H1 (cell line): ENCODE results near the gene NUBP2. TPM values are rescaled to one million over a fixed set of nuclear protein-coding genes. Genes with fewer than 3 reads are reported as not detected.

Experiments
- CTCF ChIA-PET: fragments of 300-600 bp; sonication (Branson Sonifier 250); formaldehyde crosslinking; loops from one replicate; lab custom pipeline; 2021; ENCODE audit not compliant: partially characterized antibody; lab: Charles Lee
- POLR2A ChIA-PET: fragments of 300-600 bp; sonication (Branson Sonifier 250); formaldehyde crosslinking; loops from one replicate; lab custom pipeline; 2021; ENCODE audit warnings: inconsistent platforms; ENCODE audit not compliant: partially characterized antibody; lab: Charles Lee
- DNase-seq, 2 experiments: peaks; one replicate each; pipeline versions ENCODE4 v3.0.0 to v3.0.0-alpha.2; 2010 to 2022; ENCODE audit warnings: low spot score in 2 of 2, low read depth in 1 of 2, mixed read lengths in 1 of 2
- FAIRE-seq: peaks from 2 replicates; lab custom pipeline; 2011; peaks lifted over from hg19 to GRCh38; lab: Jason Lieb, UNC
- H2AFZ ChIP-seq: 2 replicates; pipeline ENCODE4 v1.8.1; 2012; ENCODE audit warnings: low read length, inconsistent platforms
- H2AK5ac ChIP-seq: 2 replicates; pipeline ENCODE4 v1.6.1; 2013; ENCODE audit warnings: low read depth, low read length
- H2BK120ac ChIP-seq: replicated peaks from 2 replicates; pipeline ENCODE3; 2013; ENCODE audit warnings: low read depth, low read length, inconsistent platforms
- H2BK12ac ChIP-seq: 2 replicates; pipeline ENCODE4 v1.6.1; 2013; ENCODE audit warnings: low read depth, low read length
- H2BK15ac ChIP-seq: 2 replicates; pipeline ENCODE4 v1.6.1; 2013; ENCODE audit warnings: low read length
- H2BK20ac ChIP-seq: 2 replicates; pipeline ENCODE4 v1.6.1; 2013; ENCODE audit warnings: low read length
- H2BK5ac ChIP-seq: 2 replicates; pipeline ENCODE4 v1.6.1; 2013; ENCODE audit warnings: low read depth, low read length
- H3K14ac ChIP-seq: 2 replicates; pipeline ENCODE4 v1.6.1; 2013; ENCODE audit warnings: inconsistent platforms; ENCODE audit not compliant: insufficient read length
- H3K18ac ChIP-seq: 2 replicates; pipeline ENCODE4 v1.6.1; 2013; ENCODE audit warnings: low read length; ENCODE audit errors: extremely low read depth
- H3K23ac ChIP-seq: 2 replicates; pipeline ENCODE4 v1.6.1; 2013; ENCODE audit warnings: inconsistent platforms; ENCODE audit not compliant: insufficient read length
- H3K23me2 ChIP-seq: 2 replicates; pipeline ENCODE4 v1.6.1; 2013; ENCODE audit warnings: low read depth, low read length
- H3K27ac ChIP-seq: 2 replicates; pipeline ENCODE4 v1.6.1; 2011; ENCODE audit warnings: low read depth, low read length, inconsistent platforms
- H3K27me3 ChIP-seq, 4 experiments: replicated peaks in 1 of 4; 1 replicate in 1 of 4; 2 replicates in 3 of 4; pipeline versions ENCODE4 v1.6.1 to v1.8.1; 2011 to 2013; ENCODE audit warnings: low read length in 3 of 4, mild to moderate bottlenecking in 3 of 4, inconsistent platforms in 2 of 4, mixed read lengths in 2 of 4, moderate library complexity in 1 of 4; ENCODE audit not compliant: control insufficient read depth in 3 of 4, insufficient read depth in 3 of 4; ENCODE audit errors: extremely low read depth in 1 of 4
- H3K36me3 ChIP-seq, 4 experiments: 2 replicates each; pipeline versions ENCODE4 v1.6.1 to v1.8.1; 2011 to 2013; ENCODE audit warnings: mild to moderate bottlenecking in 4 of 4, low read length in 3 of 4, moderate library complexity in 2 of 4, control low read depth in 1 of 4, inconsistent platforms in 1 of 4; ENCODE audit not compliant: insufficient read depth in 4 of 4, control insufficient read depth in 2 of 4
- H3K4ac ChIP-seq: replicated peaks from 2 replicates; pipeline ENCODE3; 2013; ENCODE audit warnings: low read length, low read depth, mixed read lengths, inconsistent platforms; ENCODE audit not compliant: insufficient read length
- H3K4me1 ChIP-seq, 4 experiments: replicated peaks in 1 of 4; 1 replicate in 1 of 4; 2 replicates in 3 of 4; pipeline versions ENCODE4 v1.6.1 to v1.8.1; 2011 to 2013; ENCODE audit warnings: low read length in 3 of 4, inconsistent platforms in 2 of 4, mixed read lengths in 1 of 4; ENCODE audit not compliant: insufficient read depth in 4 of 4, control insufficient read depth in 3 of 4
- H3K4me2 ChIP-seq, 2 experiments: 2 replicates each; pipeline versions ENCODE4 v1.6.1 to v1.8.1; 2011 to 2013; ENCODE audit warnings: low read depth in 2 of 2, low read length in 2 of 2, control low read depth in 1 of 2, inconsistent platforms in 1 of 2, mild to moderate bottlenecking in 1 of 2; ENCODE audit not compliant: insufficient read depth in 1 of 2
- H3K4me3 ChIP-seq, 4 experiments: fragments of 200-600, 300-600 bp in 1 of 4; sonication (generic), shearing (Covaris generic), sonication (Bioruptor Twin) in 1 of 4; 2 replicates each; pipeline versions ENCODE4 v1.5.1 to v1.8.1; 2011 to 2016; ENCODE audit warnings: low read length in 4 of 4, low read depth in 3 of 4, control low read depth in 2 of 4, inconsistent platforms in 2 of 4, mild to moderate bottlenecking in 2 of 4, mixed read lengths in 1 of 4, moderate library complexity in 1 of 4; ENCODE audit not compliant: insufficient read depth in 2 of 4; ENCODE audit errors: extremely low read depth in 1 of 4
- H3K56ac ChIP-seq: replicated peaks from 2 replicates; pipeline ENCODE3; 2013; ENCODE audit warnings: low read depth, mild to moderate bottlenecking, mixed read lengths, low read length, inconsistent platforms; ENCODE audit not compliant: insufficient read length
- H3K79me1 ChIP-seq: 2 replicates; pipeline ENCODE4 v1.6.1; 2013; ENCODE audit warnings: low read depth, low read length, control low read depth
- H3K79me2 ChIP-seq, 2 experiments: 2 replicates each; pipeline versions ENCODE4 v1.6.1 to v1.8.1; 2012 to 2013; ENCODE audit warnings: low read length in 2 of 2, mild to moderate bottlenecking in 2 of 2, inconsistent platforms in 1 of 2; ENCODE audit not compliant: insufficient read depth in 2 of 2, control insufficient read depth in 1 of 2
- H3K9ac ChIP-seq, 4 experiments: replicated peaks in 1 of 4; 1 replicate in 1 of 4; 2 replicates in 3 of 4; pipeline versions ENCODE4 v1.6.1 to v1.8.1; 2011 to 2013; ENCODE audit warnings: low read depth in 3 of 4, low read length in 3 of 4, control low read depth in 2 of 4, mild to moderate bottlenecking in 2 of 4, moderate library complexity in 2 of 4, inconsistent platforms in 1 of 4; ENCODE audit errors: extremely low read depth in 1 of 4
- H3K9me3 ChIP-seq, 2 experiments: 2 replicates each; pipeline versions ENCODE4 v1.6.1 to v1.8.1; 2012 to 2013; ENCODE audit warnings: mild to moderate bottlenecking in 2 of 2, moderate library complexity in 2 of 2, control low read depth in 1 of 2, inconsistent platforms in 1 of 2, low read depth in 1 of 2, low read length in 1 of 2, mixed read lengths in 1 of 2; ENCODE audit not compliant: insufficient read depth in 2 of 2
- H4K20me1 ChIP-seq, 2 experiments: replicated peaks in 1 of 2; 2 replicates each; pipeline versions ENCODE3 to v1.8.1; 2011 to 2013; ENCODE audit warnings: inconsistent platforms in 2 of 2, low read length in 2 of 2, mild to moderate bottlenecking in 1 of 2; ENCODE audit not compliant: insufficient read depth in 2 of 2, control insufficient read depth in 1 of 2
- H4K5ac ChIP-seq: 2 replicates; pipeline ENCODE4 v1.6.1; 2013; ENCODE audit warnings: low read length, low read depth, mixed read lengths, inconsistent platforms; ENCODE audit not compliant: insufficient read length
- H4K8ac ChIP-seq: 2 replicates; pipeline ENCODE4 v1.8.0; 2013; ENCODE audit warnings: mild to moderate bottlenecking, moderate library complexity, low read length, inconsistent platforms; ENCODE audit not compliant: insufficient read depth; ENCODE audit errors: extremely low read depth
- H4K91ac ChIP-seq: replicated peaks from 2 replicates; pipeline ENCODE3; 2013; ENCODE audit warnings: low read length, mixed read lengths, inconsistent platforms; ENCODE audit not compliant: insufficient read length
- EP300 ChIP-seq, 2 experiments: IDR thresholded peaks; 1 replicate in 1 of 2; 2 replicates in 1 of 2; pipeline ENCODE4 v1.6.1; 2011 to 2012; ENCODE audit warnings: low read depth in 2 of 2, low read length in 2 of 2, mild to moderate bottlenecking in 2 of 2, borderline replicate concordance in 1 of 2, inconsistent platforms in 1 of 2, moderate library complexity in 1 of 2
- SAP30 ChIP-seq: fragments of 300-600 bp; sonication (generic); IDR thresholded peaks from 2 replicates; pipeline ENCODE4 v1.7.1; 2012; ENCODE audit warnings: low read length, moderate library complexity, mild to moderate bottlenecking, inconsistent platforms; ENCODE audit not compliant: insufficient read depth, insufficient replicate concordance
- TCF12 ChIP-seq: IDR thresholded peaks from 2 replicates; pipeline ENCODE4 v1.6.1; 2011; ENCODE audit warnings: low read depth, mild to moderate bottlenecking, low read length
- WGBS, 2 experiments: shearing (Covaris generic) in 1 of 2; methylation state at CpG; one replicate each; pipeline versions ENCODE4 v1.1.6 to v1.1.7; 2013 to 2015; ENCODE audit warnings: low lambda C conversion rate in 2 of 2, mixed read lengths in 2 of 2, inconsistent platforms in 1 of 2, low coverage in 1 of 2, missing lambda C conversion rate in 1 of 2; ENCODE audit not compliant: insufficient replicate concordance in 2 of 2, insufficient coverage in 1 of 2, insufficient read length in 1 of 2; ENCODE audit errors: extremely low coverage in 1 of 2, missing lambda C conversion rate in 1 of 2; 5-methylcytosine and 5-hydroxymethylcytosine counted together
- polyA plus RNA-seq, 7 experiments: library from polyadenylated mRNA; depleted of rRNA in 3 of 7; stranded (reverse) in 5 of 7; unstranded in 2 of 7; fragments of >200 nt in 5 of 7; fragments of 200-250 nt in 2 of 7; gene quantifications; 1 replicate in 5 of 7; 2 replicates in 1 of 7; 4 replicates in 1 of 7; pipeline versions ENCODE4 v1.2.1 to v1.2.3, GENCODE V29; 2011 to 2013; ENCODE audit warnings: missing spikeins in 2 of 7, mixed read lengths in 2 of 7
- total RNA-seq: library from RNA; stranded (reverse); fragmentation: NEBNext Ultra II Directional; extraction: Animal tissue kit (Norgen Biotek cat#: 25700); gene quantifications from 2 replicates; pipeline ENCODE4 v1.2.1, GENCODE V29; 2021

The NUBP2 gene
- total and polyA plus RNA-seq, 2 of the 8 experiments (the other 6 are each of a cell fraction or from before 2014, with no cell fraction given) = 70.3 to 96.9 TPM

- Histone ChIP-seq H3K4me1 (peaks cover 0 to 7% (median 4%) of the 10 kb centered on the region in 4 experiments; a peak in 5 of 7 replicates), H2BK20ac (no peak overlapping the region), H2AFZ (no peak overlapping the region), H2BK12ac (no peak overlapping the region), H3K4me2 (peak overlapping the region in 1 of 2 experiments; percentile 81; a peak in 1 of 4 replicates), H2BK5ac (0 out of 2 replicates have a peak overlapping the region, but pooled peaks have one; percentile 8), H3K27ac (no peak overlapping the region), H4K91ac (no peak overlapping the region), H4K5ac (no peak overlapping the region), H3K79me1 (peaks cover 13% of the 10 kb centered on the region), H3K9ac (no peak overlapping the region; a peak in 1 of 7 replicates), H3K36me3 (peaks cover 0 to 16% (median 7%) of the 10 kb centered on the region in 4 experiments; a peak in 6 of 8 replicates), H3K56ac (no peak overlapping the region), H2BK120ac (no peak overlapping the region), H3K23ac (no peak overlapping the region), H3K4me3 (0 out of 8 replicates have a peak overlapping the region, but pooled peaks of 1 of the 4 experiments have one; percentile 98), H3K23me2 (peaks cover 3% of the 10 kb centered on the region; the same call in 1 of the 2 replicates), H3K18ac (no peak overlapping the region), H3K79me2 (peaks cover 0 to 23% of the 10 kb centered on the region in 2 experiments; a peak in 2 of 4 replicates), H3K4ac (no peak overlapping the region), H4K20me1 (peaks cover 8 to 33% of the 10 kb centered on the region in 2 experiments), H3K9me3 (no peaks in the 10 kb centered on the region), H4K8ac (no peak overlapping the region), H3K27me3 (no peaks in the 10 kb centered on the region), H2AK5ac (0 out of 2 replicates have a peak overlapping the region, but pooled peaks have one; percentile 48), H3K14ac (no peak overlapping the region), H2BK15ac (no peak overlapping the region)
- ChIA-PET POLR2A (interaction anchor here (0.5 to 12.0 kb wide), 5 partner anchors 8 to 184 kb away, joined by 4 to 246 read pairs (median 15); partner anchors contain the start of genes EME2, IGFALS, JPT2 and MRPS34), CTCF (interaction anchor here (0.7 to 0.8 kb wide), 2 partner anchors 8 to 106 kb away, joined by 3 to 4 read pairs; partner anchors contain the start of genes EME2 and MRPS34)
- TF ChIP-seq EP300 (IDR thresholded peaks at IDR 0.05; ENCODE audit: borderline replicate concordance in 1 of 2, low read depth in 2 of 2, low read length in 2 of 2) (no peak), TCF12 (no peak), SAP30 (no peak)
- FAIRE-seq = no peak
- WGBS, 2 experiments = 94% methylated on average over 6 of the region's 6 CpGs; no CpG with 5 or more reads in 1 of the 2 experiments
- no peak for DNase-seq
These were observed 2.1 kb upstream of the NUBP2 start for GRCh38 chr16:1780677-1781072.
